C4-2B (cell line): Measurements from ENCODE around the gene APPL1.

Experiments
- ZFX ChIP-seq: fragments of 450-650 bp; IDR thresholded peaks from 2 replicates; pipeline ENCODE4 v1.6.1; 2017
- TF ChIP-seq, protein P1 (sequence below): fragments of 450-650 bp; conservative IDR thresholded peaks from 2 replicates; pipeline ENCODE4 v1.5.1; 2017; ENCODE audit warnings: mild to moderate bottlenecking

DNA sequence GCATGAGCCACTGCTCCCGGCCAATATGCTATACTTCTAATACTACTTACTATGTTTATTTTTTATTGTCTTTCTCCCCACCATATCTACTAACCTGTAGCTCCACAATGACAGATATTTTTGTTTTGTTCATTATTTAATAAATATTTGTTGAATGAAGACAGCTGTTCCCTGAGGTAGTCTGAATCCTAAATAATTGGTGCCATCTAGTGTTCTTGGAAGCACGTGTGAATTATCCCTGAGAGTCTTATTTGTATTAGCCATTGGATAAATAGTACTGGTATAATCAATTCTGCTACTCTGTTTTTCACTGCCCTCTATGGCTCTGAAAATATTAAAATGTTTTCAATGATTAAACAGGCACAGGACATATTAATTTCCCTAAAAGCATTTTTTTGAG lies 5.6 kb upstream of the APPL1 start:
- TF ChIP-seq, protein P1, sequence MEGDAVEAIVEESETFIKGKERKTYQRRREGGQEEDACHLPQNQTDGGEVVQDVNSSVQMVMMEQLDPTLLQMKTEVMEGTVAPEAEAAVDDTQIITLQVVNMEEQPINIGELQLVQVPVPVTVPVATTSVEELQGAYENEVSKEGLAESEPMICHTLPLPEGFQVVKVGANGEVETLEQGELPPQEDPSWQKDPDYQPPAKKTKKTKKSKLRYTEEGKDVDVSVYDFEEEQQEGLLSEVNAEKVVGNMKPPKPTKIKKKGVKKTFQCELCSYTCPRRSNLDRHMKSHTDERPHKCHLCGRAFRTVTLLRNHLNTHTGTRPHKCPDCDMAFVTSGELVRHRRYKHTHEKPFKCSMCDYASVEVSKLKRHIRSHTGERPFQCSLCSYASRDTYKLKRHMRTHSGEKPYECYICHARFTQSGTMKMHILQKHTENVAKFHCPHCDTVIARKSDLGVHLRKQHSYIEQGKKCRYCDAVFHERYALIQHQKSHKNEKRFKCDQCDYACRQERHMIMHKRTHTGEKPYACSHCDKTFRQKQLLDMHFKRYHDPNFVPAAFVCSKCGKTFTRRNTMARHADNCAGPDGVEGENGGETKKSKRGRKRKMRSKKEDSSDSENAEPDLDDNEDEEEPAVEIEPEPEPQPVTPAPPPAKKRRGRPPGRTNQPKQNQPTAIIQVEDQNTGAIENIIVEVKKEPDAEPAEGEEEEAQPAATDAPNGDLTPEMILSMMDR = peak; percentile 68
- no peak for TF ChIP-seq ZFX
